HG03342 (cell line): Measurements from ENCODE around the gene OTOG.

ENCODE experiments used
- ATAC-seq: cut with Tn5 transposase; IDR thresholded peaks from one replicate; pipeline ENCODE4 v1.9.1; 2021; ENCODE audit warnings: mild to moderate bottlenecking, moderate library complexity; ENCODE audit not compliant: unreplicated experiment

Gene OTOG

DNA sequence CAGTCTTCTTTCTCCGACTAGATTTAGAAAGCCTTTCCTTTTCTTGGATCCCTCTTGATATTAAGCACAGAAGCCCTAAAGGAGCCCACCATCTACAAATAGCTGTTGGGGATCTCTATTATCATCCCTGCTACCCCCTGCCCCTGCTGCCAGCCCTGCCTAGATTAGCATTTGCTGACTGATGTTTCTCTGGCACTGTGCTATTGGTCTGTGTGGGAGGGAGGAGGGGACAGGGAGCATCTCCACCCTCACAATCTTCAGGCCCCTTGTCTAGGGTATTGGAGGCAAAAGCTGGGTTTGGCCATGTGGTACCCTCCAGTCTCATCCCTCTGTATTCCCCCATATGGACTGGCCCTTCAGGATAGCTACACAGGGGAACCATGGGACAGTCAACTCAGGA is 9.0 kb upstream of the OTOG start:
- ATAC-seq, result no peak

DNA sequence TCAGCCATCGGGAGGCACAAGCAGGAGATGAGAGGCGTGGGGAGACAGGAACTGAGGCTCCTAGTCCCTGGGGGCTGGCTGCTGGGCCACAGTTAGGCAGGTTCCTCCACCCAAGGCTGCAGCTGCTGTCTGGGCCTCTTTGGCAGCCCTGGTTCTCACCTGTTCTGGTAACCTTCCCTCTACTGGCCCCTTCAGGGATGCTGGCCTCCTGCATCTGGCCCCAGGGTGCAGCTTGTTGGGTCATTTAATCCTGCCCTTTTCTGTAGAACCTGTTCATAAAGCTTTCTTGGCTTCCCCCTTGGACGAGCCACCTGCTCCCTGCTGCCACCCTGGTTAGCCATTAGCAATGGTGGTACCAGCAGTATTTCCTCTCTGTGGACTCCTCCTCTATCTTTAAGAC is 8.3 kb upstream of the OTOG start:
- ATAC-seq, result no peak

DNA sequence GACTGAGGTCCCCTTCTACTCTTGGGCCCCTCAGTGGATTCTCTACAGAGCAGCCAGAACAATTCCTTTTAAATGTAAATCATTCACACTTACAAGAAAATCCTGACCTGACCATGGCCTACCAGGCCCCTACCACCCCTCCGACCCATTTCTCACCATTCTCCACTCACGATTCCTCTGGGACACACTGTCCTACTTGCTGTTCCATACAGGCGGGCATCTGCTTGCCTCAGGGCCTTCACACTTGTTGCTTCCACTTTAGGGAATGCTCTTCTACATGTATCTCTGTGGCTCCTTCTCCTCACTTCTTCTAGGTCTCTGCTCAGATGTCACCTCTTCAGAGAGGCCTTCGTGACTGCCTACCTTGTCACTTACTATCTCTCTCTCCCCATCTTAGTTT is 6.3 kb upstream of the OTOG start:
- no peak for ATAC-seq

DNA sequence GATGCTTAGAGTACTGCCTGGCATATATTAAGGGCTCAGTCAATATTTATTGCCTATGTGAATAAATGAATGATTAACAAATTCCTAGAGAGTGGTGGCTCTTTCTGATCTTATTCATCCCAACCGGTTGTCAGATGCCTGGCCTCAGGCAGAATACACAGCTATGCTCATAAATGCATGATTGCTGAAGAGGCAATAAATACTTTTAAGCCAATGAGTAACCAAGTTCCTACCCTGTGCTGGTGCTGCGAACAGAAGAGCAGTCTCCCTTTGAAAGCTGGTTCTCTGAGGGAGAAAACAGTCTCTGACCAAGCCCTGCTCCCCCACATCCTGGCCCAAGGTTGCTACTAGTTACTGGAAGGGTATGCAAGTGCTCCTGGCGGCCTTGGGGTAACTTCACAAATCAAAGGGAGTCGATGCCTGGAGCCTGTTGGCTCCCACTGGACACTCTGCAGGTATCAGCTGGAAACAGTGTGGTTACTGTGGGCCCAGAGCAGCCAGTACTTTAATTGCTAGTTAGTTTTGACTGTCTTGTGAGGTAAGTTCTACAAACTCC is 5.7 kb upstream of the OTOG start:
- ATAC-seq, result no peak

DNA sequence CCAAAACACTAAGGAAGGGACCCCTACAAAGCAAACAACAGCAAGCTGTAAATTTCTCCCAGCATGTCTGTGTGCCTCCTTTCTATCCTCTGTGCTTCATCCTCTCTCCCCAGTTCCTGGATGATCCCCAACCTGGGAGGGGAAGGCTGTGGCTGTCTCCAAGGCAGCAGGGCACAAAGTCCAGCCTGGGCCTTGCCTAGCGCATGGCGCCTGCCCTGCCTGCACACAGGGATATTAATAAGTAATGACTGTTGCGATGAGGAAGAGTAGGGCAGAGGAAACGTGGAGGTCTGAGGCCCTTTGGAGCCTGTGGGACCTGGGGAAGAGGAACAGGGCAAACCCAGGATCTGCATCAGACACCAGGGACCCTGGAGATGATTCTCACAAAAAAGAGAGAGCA is 4.8 kb upstream of the OTOG start:
- ATAC-seq, result no peak

DNA sequence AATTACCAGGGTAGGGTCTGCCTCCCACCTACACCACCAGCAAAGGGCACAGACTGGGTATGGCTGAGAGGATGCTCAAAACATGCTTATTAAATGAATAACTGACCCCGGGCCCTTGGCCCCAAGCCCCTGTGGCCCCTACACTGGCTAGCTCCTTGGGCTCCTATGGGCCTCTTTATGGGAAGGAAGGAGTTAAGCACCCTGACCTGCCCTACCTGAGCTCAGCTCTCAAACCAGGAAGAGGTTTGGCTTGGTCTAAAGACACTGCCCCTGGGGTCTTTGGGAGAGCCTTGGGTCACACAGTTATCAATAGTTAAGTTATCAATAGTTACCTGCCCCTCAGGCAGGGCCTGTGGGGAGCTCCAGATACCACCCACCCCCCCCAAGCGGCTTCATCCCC is 4.0 kb upstream of the OTOG start:
- ATAC-seq, result no peak

DNA sequence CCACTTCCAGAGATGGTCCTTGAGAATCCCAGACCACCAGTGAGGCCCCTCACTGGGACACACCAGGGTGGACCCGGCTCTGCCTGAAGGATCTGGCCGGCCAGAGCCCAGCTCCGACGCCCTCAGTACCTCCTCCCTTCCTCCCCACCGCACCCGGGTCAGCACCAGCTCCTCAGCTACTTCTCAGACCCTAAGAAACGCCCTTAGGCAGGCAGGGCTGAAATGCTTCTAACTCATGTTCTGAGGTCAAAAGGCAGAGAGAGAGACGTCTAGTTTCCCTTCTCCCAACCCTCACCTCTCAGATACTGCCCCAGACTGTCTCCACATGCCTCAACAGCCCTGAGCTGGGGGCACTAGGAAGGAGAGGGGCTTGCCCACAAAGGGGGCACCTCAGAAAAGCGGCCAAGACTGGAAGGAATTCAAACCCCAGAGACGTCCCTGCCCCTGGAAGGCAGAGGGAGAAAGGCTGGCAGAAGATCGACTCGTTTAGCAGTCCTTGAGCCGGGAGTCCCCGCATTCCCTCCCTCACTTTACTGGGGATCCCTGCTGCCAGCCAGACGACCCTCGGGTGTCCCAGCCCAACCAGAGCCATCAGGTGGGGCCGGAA is 3.4 kb upstream of the OTOG start:
- ATAC-seq, result no peak

DNA sequence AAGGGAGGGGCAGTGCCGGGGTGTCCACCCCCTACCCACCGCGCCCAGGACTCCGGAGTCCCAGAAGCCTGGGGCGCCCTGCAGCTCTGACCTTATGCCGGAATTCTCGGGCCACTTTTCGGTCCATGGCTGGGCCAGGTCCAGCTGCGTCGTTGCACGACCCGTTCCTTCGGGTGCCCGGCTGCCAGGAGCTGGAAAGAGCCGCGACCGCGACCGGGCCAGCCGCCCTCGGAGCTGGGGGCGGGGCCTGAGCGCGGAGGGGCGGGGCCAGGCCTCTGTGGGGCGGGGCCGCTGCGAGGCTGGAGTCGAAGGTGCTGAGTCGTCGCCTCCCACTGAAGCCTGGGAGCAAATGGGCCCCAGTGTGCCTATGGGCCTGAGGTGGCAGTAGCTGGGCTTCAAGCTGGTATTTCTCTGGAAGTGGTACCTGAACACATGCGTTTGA is 2.9 kb upstream of the OTOG start, which contains the start of gene USH1C:
Gene USH1C, minus strand, starts transcription at position 236 of the 442 bp plus-strand sequence. Its CDS starts 109 bp downstream, at position 127.
- no peak for ATAC-seq

DNA sequence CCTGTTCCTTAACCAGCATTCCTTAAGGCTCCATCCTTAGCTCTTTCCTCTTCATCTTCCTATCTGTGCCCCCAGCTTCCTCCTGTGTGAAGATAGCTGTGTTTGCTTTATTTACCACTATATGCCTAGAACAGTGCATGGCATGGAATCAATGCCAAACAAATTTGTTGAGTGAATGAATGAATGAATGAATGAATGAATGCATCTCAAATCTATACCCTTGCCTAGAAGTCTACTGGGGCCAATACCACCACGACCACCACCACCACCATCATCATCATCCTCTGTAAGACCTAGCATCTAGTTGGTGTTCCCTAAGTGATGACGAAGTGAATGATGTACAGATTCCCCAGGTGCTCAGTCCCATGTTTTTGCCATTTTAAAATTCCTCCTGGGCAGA is 819 bp upstream of the OTOG start:
- no peak for ATAC-seq

DNA sequence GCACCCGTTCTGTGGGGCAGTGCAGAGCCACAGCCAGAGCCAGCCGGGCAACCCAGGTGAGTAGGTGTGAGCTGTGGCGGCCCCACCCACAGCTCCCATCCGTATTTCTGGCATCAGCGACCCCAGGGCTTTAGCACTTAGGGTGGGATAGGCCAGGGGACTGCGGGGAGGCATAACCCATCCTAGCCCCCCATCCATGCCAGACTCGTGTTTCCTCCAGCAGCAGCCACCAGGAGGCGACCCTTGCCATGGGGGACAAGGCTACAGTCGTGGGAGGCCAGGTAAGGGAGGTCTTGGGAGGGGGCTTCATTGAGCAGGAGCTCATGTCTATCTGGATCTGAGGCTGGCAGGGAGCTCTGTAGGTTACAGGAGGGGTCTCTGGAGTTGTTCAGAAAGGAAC is 873 bp downstream of the OTOG start:
- no peak for ATAC-seq

DNA sequence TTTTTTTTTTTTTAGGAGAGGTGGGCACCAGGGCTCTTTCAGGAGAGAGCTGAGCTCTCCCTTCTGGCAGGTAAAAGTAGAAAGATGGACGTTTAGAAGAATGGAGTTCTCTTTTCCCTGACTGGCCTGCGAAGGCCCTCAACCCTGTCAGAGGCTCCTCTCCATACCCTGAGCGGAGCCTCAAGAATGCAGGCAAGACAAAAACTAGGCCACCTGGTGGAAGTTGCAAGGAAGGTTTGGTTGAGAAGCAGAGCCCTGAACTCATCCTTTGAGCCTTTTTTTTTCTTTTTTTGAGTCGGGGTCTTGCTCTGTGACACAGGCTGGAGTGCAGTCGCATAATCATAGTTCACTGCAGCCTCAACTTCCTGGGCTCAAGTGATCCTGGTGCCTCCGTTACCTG is 1.4 kb downstream of the OTOG start:
- ATAC-seq, result no peak

DNA sequence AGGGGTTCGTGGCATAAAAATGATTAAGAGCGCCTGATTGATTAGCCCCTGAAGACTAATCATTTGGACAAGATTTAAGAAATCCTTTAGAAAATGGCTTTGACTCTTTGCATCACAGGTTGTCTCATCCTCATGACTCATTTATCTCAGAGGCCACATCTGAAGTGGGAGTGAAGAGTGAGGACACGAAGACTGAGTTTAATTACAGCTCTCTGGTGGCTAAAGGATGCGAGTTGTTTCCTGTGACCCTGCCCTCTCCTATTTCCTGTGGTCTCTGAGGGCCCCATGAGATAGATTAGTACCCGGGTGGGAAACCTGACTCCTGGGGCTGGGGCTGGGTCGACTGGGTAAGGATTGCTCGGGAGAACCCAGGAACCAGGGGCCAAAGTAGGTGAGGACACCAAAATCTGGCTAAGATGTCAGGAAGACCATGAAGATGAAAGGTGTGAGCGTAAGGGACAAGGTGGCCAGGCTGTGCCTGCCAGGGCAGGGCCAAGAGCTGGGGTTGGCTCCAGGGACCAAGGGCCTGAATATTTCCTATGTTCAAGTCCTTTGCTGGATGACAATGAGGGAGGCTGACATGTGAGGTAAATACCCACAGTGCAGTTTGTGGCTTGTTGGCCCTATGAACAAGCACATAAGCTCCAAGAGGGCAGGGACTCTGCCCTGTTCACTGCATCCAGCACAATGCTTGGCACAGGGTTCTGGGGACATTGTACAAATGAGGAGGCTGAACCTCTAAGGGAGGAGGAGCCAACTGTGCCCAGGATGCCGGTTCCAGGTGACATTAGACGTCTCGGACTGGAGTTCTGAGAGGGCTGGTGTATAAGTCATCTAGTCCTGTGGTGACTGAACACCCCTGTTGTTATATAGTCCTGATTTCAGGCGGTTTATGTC is 3.6 kb downstream of the OTOG start:
- no peak for ATAC-seq

DNA sequence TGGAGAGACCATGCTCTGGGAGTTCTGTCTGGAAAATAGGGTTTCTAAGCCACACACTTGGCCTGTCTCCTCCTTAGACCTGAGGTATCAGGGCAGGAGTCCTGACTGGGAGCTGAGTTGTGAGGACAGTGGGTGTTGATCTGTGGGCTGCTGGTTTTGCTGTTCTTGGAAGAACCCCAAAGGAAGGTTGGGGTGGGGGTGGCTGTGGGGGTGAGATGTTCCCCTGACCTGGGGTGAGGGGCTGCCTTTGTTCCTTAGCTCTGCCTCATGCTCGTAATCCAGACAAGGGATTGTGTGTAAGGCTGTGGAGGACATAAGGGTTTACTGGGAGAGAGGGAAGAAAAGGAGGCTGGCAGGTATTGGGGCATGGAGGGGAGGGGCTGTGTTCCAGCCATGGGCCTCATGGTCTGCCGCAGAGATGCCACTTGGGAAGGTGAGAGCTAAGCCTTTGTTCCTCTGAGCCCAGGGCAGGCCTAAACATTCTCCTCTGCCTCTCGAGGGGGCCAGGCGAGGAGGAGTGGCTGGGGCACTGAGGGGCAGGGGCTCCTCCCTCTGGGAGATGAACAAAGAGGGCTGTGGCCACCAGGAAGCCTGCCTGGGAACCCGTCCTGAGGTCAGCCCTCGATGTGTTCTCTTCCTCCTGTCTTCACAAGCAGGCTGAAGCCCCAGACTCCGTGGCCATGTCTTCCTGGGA is 4.4 kb downstream of the OTOG start:
- ATAC-seq, result no peak

DNA sequence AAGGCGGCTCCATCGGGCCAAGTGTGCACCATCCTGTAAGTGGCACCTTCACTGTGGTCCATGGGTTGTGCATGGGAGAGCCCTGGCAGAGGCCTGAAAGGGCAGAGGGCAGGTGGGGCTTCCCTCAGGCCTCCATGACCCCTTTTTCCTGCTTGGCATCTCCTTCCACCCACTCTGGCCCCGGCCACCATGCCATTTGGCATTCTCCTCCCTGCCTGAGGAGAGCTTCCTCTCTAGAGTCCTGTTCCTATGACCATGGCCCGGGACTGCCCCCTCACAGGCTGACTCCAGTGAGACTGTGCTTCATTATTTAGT is 4.9 kb downstream of the OTOG start:
- ATAC-seq, result no peak

DNA sequence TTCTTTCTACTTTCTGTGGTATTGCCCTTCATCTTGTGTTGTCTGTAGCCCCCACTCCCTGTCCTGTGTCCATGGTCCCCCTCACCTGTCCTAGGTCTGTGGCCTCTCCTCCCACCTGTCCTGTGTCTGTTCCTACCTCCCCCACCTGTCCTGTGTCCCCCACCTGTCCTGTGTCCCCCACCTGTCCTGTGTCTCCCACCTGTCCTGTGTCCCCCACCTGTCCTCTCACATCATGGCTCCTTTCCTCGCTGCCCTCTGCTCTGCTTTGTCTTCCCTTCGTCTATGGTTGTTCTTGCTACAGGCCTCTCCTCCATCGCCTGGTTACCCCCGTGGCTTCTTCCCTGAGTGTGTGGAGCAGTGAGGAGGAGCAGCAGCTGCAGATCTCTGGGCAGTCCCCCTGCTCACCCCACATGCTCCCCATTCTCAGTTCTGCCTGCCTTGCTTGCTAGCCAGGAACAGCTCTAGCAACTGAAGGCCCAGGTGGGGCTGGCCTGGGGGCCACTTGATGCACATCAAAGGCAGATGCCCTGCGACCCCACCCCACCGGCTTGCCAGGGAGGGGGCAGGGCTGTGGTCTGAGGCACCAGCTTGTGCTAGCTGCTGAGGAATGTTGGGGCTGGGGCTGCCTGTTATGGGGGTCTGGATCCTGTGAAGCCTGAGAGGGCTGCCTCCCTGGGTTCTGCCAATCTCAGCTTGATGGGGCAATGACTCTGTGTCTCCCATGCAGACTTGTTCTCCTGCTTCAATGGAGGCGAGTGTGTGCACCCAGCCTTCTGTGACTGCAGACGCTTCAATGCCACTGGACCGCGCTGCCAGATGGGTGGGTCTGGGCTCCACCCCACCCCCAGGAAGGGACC is 5.6 kb downstream of the OTOG start:
- ATAC-seq, result no peak

DNA sequence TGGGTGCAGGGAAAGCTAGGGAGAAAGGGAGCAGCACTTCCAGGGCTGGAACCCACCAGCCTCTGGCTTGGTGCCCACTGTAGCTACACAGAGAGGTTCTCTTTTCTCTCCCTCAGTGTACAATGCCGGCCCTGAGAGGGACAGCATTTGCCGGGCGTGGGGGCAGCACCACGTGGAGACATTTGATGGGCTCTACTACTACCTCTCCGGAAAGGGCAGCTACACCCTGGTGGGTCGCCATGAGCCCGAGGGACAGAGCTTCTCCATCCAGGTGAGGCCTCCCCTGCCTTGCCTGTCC is 6.1 kb downstream of the OTOG start:
- no peak for ATAC-seq

DNA sequence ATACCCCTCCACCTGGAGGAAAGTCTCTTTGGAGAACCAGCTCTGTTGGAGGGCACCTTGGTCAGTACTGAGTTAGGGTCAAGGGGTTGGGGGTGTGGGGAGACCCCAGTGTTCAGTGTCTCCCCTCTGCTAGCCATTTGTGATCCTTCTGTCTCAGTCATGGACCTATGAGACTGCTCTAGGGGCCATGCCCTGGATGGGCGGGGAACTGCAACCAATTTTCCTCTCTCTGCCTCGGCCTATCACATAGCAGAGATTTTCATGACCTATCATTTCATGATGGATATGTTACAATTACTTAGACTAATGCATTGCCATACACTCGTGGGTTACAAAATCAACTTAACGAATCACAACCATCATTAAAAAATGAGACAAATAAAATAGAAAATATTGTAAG is 7.4 kb downstream of the OTOG start:
- no peak for ATAC-seq

DNA sequence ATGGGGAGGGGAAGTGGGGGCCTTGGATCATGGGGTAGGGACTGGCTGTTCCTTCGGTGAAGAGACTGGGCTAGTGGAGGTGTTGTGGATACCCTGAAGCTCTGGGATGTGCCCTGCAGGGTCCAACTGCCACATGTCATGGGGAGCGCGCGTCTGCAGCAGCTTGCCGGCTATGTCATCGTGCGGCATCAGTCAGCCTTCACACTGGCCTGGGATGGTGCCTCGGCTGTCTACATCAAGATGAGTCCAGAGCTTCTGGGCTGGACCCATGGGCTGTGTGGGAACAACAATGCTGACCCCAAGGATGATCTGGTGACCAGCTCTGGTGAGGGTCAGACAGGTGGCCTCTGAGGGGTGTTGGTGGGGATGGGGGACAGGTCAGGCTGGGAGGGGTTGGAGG is 9.9 kb downstream of the OTOG start:
- ATAC-seq, result no peak

DNA sequence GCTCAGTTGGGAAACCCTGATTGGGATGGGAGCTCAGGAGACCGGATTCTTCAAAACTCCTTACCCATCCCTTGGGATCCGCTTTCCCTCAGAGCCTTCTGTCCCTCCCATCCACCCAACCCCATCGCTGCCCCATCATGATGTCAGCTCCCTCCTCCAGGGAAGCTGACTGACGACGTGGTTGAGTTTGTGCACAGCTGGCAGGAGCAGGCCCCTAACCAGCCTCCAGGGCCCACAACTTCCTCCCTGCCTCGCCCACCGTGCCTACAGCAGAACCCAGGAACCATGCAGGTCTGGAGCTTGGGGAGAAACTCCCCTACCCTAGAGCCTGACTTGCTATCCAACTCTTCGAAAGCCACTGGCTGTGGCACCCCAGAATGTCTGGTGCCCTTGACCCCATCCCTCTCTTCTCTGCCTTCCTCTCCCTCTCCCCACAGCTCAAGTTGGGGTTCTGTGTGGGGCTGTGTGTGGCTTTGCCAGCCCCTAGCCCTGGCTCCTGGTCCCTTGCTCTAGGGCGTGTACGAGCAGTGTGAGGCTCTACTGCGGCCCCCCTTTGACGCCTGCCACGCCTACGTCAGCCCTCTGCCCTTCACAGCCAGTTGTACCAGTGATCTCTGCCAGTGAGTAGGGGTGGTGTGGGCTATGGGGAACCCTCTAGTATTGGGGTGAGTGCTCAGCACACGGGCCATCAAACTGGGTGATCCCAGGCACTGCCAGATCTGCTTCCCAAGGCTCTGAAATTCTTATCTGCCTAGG is 11.1 kb downstream of the OTOG start:
- ATAC-seq, result no peak

DNA sequence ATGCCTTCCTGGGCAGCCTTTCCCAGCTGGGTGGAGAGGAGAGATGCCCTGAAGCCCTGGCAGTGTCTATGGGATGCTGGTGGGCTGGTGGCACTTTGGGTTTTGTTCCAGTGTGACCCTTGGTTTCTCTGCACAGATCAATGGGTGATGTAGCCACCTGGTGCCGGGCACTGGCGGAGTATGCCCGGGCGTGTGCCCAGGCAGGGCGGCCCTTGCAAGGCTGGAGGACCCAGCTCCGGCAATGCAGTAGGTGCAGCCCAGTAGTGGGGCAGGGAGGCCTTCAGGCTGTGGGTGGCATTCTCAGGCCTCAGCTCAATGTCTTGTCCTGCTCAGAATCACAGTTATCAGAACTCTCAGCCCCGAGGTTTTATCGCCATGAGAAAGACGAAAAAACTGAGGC is 11.9 kb downstream of the OTOG start:
- ATAC-seq, result no peak
